Measurements from ENCODE around the gene EIF3B. TPM values are rescaled to one million over a fixed set of nuclear protein-coding genes. Genes with fewer than 3 reads are reported as not detected.

The EIF3B gene
- total and polyA plus RNA-seq, 2 of the 4 experiments (the other 2 are of a cell fraction) = 105 to 201 TPM

DNA sequence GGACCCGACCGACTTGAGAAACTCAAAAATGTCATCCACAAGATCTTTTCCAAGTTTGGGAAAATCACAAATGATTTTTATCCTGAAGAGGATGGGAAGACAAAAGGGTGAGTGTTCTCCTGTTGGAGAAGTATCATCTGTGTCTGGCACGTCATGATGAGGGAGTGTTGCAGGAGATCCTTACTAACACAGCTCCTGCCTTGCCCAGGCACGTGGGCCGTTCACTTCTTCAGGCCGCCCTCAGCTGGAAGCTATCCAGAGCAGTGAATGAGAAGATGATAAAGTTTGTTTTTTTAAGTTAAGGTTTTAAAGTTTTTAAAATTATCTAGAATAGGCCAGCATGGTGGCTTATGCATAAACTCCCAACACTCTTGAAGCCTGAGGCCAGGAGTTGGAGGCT lies 6.2 kb downstream of the EIF3B start:
- WGBS, 2 experiments (ENCODE audit: extremely low coverage in 2 of 2, insufficient read length in 1 of 2) = no CpG with 5 or more reads among the region's 6 CpGs
- Histone ChIP-seq H3K4me1 (ENCODE audit: control insufficient read depth, insufficient read depth, low read length) (peaks cover 6% of the 10 kb centered on the region; the same call in 1 of the 2 replicates), H4K20me1 (ENCODE audit: insufficient read depth, low read length) (peaks cover 71% of the 10 kb centered on the region), H3K9me3 (ENCODE audit: control insufficient read depth, insufficient read depth, low read length) (no peaks in the 10 kb centered on the region), H2AFZ (replicated peaks; ENCODE audit: low read length, poor library complexity) (no peak overlapping the region), H4K5ac (ENCODE audit: low read depth, low read length) (no peak overlapping the region), H4K8ac (ENCODE audit: low read depth in 2 of 2, low read length in 2 of 2) (no peak overlapping the region), H3K14ac (replicated peaks; ENCODE audit: low read depth, low read length) (no peak overlapping the region), H3K79me1 (ENCODE audit: low read depth in 1 of 2, low read length in 2 of 2) (peaks cover 18 to 59% of the 10 kb centered on the region in 2 experiments), H3K9me1 (ENCODE audit: insufficient read depth, low read length) (peaks cover 8% of the 10 kb centered on the region), H3K27me3 (ENCODE audit: control insufficient read depth, insufficient read depth, low read length) (no peaks in the 10 kb centered on the region), H3K4me3 (ENCODE audit: insufficient read depth, low read depth, low read length) (no peak overlapping the region), H3K4me2 (ENCODE audit: low read depth, low read length) (no peak overlapping the region), H3K36me3 (ENCODE audit: control insufficient read depth, insufficient read depth, low read length) (peaks cover 46% of the 10 kb centered on the region), H3K18ac (ENCODE audit: low read depth, low read length) (no peak overlapping the region), H2AK5ac (ENCODE audit: low read depth, low read length) (no peak overlapping the region), H3K4ac (ENCODE audit: low read depth, low read length) (no peak overlapping the region), H2BK20ac (ENCODE audit: low read depth, low read length) (no peak overlapping the region), H3K27ac (ENCODE audit: insufficient read depth, low read length) (no peak overlapping the region), H3K23ac (ENCODE audit: low read depth, low read length) (0 out of 2 replicates have a peak overlapping the region, but pooled peaks have one; percentile 12), H3K9ac (ENCODE audit: low read depth, low read length) (no peak overlapping the region), H3K56ac (ENCODE audit: extremely low read depth, insufficient read depth, low read length) (no peak overlapping the region), H2BK5ac (ENCODE audit: low read depth, low read length, poor library complexity, severe bottlenecking) (no peak overlapping the region), H2BK120ac (ENCODE audit: low read depth, low read length) (no peak overlapping the region), H2AK9ac (replicated peaks; ENCODE audit: low read depth, low read length, poor library complexity) (no peak overlapping the region), H4K91ac (ENCODE audit: insufficient read depth, low read depth, low read length) (no peak overlapping the region), H2BK15ac (ENCODE audit: low read depth, low read length) (no peak overlapping the region)
- DNase-seq (peak; percentile 48), ATAC-seq (ENCODE audit: low read depth) (peak; percentile 42)
- no TSS peak for BruUV-seq (replicated peaks)
- in situ Hi-C loops (cut with MboI; ENCODE audit: low sequenced_read_pairs) = no loop called here
- TF ChIP-seq FOS (IDR thresholded peaks at IDR 0.05; ENCODE audit: low read depth, low read length) (no peak), MAZ (IDR thresholded peaks at IDR 0.05; ENCODE audit: borderline replicate concordance, low read depth, low read length) (no peak), MXI1 (IDR thresholded peaks at IDR 0.05; ENCODE audit: borderline replicate concordance, low read depth, low read length) (no peak), CEBPB (IDR thresholded peaks at IDR 0.05; ENCODE audit: low read depth, low read length) (no peak), BHLHE40 (IDR thresholded peaks at IDR 0.05; ENCODE audit: low read depth, low read length) (no peak), RCOR1 (IDR thresholded peaks at IDR 0.05; ENCODE audit: insufficient replicate concordance, low read length) (no peak)
- TF ChIP-seq, protein P1, sequence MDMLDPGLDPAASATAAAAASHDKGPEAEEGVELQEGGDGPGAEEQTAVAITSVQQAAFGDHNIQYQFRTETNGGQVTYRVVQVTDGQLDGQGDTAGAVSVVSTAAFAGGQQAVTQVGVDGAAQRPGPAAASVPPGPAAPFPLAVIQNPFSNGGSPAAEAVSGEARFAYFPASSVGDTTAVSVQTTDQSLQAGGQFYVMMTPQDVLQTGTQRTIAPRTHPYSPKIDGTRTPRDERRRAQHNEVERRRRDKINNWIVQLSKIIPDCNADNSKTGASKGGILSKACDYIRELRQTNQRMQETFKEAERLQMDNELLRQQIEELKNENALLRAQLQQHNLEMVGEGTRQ (IDR thresholded peaks at IDR 0.05; ENCODE audit: low read depth, low read length) = no peak; the same call in 1 of the 2 replicates
- TF ChIP-seq, protein P2, sequence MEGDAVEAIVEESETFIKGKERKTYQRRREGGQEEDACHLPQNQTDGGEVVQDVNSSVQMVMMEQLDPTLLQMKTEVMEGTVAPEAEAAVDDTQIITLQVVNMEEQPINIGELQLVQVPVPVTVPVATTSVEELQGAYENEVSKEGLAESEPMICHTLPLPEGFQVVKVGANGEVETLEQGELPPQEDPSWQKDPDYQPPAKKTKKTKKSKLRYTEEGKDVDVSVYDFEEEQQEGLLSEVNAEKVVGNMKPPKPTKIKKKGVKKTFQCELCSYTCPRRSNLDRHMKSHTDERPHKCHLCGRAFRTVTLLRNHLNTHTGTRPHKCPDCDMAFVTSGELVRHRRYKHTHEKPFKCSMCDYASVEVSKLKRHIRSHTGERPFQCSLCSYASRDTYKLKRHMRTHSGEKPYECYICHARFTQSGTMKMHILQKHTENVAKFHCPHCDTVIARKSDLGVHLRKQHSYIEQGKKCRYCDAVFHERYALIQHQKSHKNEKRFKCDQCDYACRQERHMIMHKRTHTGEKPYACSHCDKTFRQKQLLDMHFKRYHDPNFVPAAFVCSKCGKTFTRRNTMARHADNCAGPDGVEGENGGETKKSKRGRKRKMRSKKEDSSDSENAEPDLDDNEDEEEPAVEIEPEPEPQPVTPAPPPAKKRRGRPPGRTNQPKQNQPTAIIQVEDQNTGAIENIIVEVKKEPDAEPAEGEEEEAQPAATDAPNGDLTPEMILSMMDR (conservative IDR thresholded peaks at IDR 0.05; ENCODE audit: low read depth, low read length) = no peak
- POLR2A ChIA-PET (ENCODE audit: unreplicated experiment) = no interaction called here
- dilution Hi-C loops (cut with HindIII; ENCODE audit: low sequenced_read_pairs, unreplicated experiment) = no loop called here
- CTCF ChIA-PET = no interaction called here
- intact Hi-C loops (cut with micrococcal nuclease) = no loop called here
